SU-DHL-6 (cell line): ENCODE data around the gene TAL2.

Experiments
- CTCF ChIP-seq: fragments of 200-600 bp; sonication (generic); IDR thresholded peaks from one replicate; pipeline ENCODE4 v1.5.1; 2017; ENCODE audit warnings: antibody characterized with exemption, mild to moderate bottlenecking, low read length, moderate library complexity; ENCODE audit not compliant: insufficient read depth, poor library complexity, severe bottlenecking
- EZH2phosphoT487 ChIP-seq: fragments of 200-600 bp; sonication (generic), shearing (Covaris generic); conservative IDR thresholded peaks from 2 replicates; pipeline ENCODE4 v1.6.1; 2018; ENCODE audit warnings: mild to moderate bottlenecking, antibody characterized with exemption, low read length, moderate library complexity, mixed read lengths

- TF ChIP-seq CTCF (no peak), EZH2phosphoT487 (no peak)
Measured at GRCh38 chr9:105708405-105708804, 46.1 kb downstream of the TAL2 start.
